Neural progenitor cell (in vitro differentiated cells): Measurements from ENCODE around the gene EGFR.

Experiments used
- CTCF ChIP-seq: fragments of 200-600 bp; sonication (generic); IDR thresholded peaks from 2 replicates; pipeline ENCODE4 v1.5.1; 2017; ENCODE audit warnings: antibody characterized with exemption, mild to moderate bottlenecking
- EZH2 ChIP-seq: fragments of 200-600 bp; sonication (generic); IDR thresholded peaks from 2 replicates; pipeline ENCODE4 v1.6.1; 2017; ENCODE audit warnings: antibody characterized with exemption, mild to moderate bottlenecking, moderate library complexity

- TF ChIP-seq CTCF (no peak), EZH2 (no peak)
Observed at GRCh38 chr7:55177068-55177530, 158.3 kb downstream of the EGFR start.
